Body of pancreas (tissue), 4 donors: ENCODE data around the gene STPG3. TPM values are rescaled to one million over a fixed set of nuclear protein-coding genes. Genes with fewer than 3 reads are reported as not detected.

Experiments used
- ATAC-seq: fragments of 150-250 bp; one replicate; pipeline ENCODE4 v1.9.1; 2016
- DNase-seq, 4 donors: peaks; one replicate each; pipeline ENCODE4 v3.0.0-alpha.2; 2019
- H3K27ac ChIP-seq, 4 donors: fragments of 200-600 bp; sonication (generic); 1 replicate in 3 of 4; 2 replicates in 1 of 4; pipeline versions ENCODE4 v1.5.1 to v1.6.1; 2016 to 2019; ENCODE audit warnings: mild to moderate bottlenecking in 1 of 4, mixed read lengths in 1 of 4, moderate library complexity in 1 of 4
- H3K27me3 ChIP-seq, 2 donors: fragments of 200-600 bp; sonication (generic); one replicate each; pipeline ENCODE4 v1.6.0; 2016; ENCODE audit warnings: mild to moderate bottlenecking in 1 of 2
- H3K36me3 ChIP-seq, 2 donors: fragments of 200-600 bp; sonication (generic); replicated peaks in 1 of 2; 2 replicates each; pipeline ENCODE4 v1.5.1; 2016; ENCODE audit warnings: low read depth in 2 of 2; ENCODE audit not compliant: insufficient read depth in 1 of 2
- H3K4me1 ChIP-seq: fragments of 200-600 bp; sonication (generic); one replicate; pipeline ENCODE4 v1.6.0; 2016
- H3K4me3 ChIP-seq, 2 donors: fragments of 200-600 bp; sonication (generic); 1 replicate in 1 of 2; 2 replicates in 1 of 2; pipeline ENCODE4 v1.5.1; 2016 to 2019
- H3K9me3 ChIP-seq, 3 donors: fragments of 200-600 bp; sonication (generic); 1 replicate in 2 of 3; 2 replicates in 1 of 3; pipeline ENCODE4 v1.5.1; 2016
- POLR2A ChIP-seq, 3 donors: fragments of 450-650 bp; IDR thresholded peaks; one replicate each; pipeline ENCODE4 v1.6.1; 2016; ENCODE audit warnings: antibody characterized with exemption in 3 of 3, mild to moderate bottlenecking in 2 of 3
- WGBS, 2 donors: methylation state at CpG; one replicate each; pipeline ENCODE4 v1.1.5; 2017; 5-methylcytosine and 5-hydroxymethylcytosine counted together
- intact Hi-C: fragments of 100-400 bp; cut with DNase I; formaldehyde crosslinking; loops from one replicate; pipeline ENCODE4 v1.15.1; 2023
- total RNA-seq, 2 donors: library from RNA; depleted of rRNA; stranded (reverse); fragments of >200 nt; gene quantifications; one replicate each; pipeline ENCODE4 v1.1.0, GENCODE V29; 2016
- TF ChIP-seq, protein P1 (sequence below), 7 experiments: fragments of 450-650 bp in 4 of 7; fragments of 200-600 bp in 3 of 7; sonication (generic) in 3 of 7; IDR thresholded peaks; one replicate each; pipeline ENCODE4 v1.5.1; 2016 to 2019; ENCODE audit warnings: antibody characterized with exemption in 7 of 7

The STPG3 gene
- total RNA-seq, 2 donors from 2014 or later = not detected

DNA sequence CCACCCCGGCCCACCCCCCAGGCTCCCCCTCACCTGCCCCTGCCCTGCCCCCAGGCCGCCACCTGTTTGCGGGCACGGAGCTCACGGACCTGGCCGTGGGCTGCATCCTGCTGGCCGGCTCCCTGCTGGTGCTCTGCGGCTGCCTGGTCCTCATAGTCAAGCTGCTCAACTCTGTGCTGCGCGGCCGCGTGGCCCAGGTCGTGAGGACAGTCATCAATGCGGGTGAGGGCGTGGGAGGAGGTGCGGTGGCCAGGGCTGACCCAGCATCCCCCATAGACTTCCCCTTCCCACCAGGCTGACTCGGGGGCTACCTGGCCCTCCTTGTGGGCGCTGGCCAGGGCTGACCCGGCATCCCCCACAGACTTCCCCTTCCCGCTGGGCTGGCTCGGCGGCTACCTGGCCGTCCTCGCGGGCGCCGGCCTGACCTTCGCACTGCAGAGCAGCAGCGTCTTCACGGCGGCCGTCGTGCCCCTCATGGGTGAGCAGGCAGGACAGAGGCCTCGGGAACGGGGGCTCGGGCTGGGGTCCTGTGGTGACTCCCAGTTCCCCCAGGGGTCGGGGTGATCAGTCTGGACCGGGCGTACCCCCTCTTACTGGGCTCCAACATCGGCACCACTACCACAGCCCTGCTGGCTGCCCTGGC is 16.9 kb upstream of the STPG3 start:
- Histone ChIP-seq H3K36me3 (no peaks in the 10 kb centered on the region), H3K4me3 (no peak overlapping the region), H3K27me3 (peaks cover 0 to 26% of the 10 kb centered on the region in 2 donors), H3K27ac (no peak overlapping the region), H3K4me1 (peaks cover 35% of the 10 kb centered on the region), H3K9me3 (no peaks in the 10 kb centered on the region)
- intact Hi-C loops = loop anchor here (5.0 kb wide), 2 partner anchors 42 to 117 kb away; no protein-coding TSS in a partner anchor
- WGBS, 2 donors = 36% methylated on average over 21 of the region's 40 CpGs; no CpG with 5 or more reads in 1 of the 2 donors
- no peak for TF ChIP-seq POLR2A (IDR thresholded peaks at IDR 0.05)
- TF ChIP-seq, protein P1, sequence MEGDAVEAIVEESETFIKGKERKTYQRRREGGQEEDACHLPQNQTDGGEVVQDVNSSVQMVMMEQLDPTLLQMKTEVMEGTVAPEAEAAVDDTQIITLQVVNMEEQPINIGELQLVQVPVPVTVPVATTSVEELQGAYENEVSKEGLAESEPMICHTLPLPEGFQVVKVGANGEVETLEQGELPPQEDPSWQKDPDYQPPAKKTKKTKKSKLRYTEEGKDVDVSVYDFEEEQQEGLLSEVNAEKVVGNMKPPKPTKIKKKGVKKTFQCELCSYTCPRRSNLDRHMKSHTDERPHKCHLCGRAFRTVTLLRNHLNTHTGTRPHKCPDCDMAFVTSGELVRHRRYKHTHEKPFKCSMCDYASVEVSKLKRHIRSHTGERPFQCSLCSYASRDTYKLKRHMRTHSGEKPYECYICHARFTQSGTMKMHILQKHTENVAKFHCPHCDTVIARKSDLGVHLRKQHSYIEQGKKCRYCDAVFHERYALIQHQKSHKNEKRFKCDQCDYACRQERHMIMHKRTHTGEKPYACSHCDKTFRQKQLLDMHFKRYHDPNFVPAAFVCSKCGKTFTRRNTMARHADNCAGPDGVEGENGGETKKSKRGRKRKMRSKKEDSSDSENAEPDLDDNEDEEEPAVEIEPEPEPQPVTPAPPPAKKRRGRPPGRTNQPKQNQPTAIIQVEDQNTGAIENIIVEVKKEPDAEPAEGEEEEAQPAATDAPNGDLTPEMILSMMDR (IDR thresholded peaks at IDR 0.05) = no peak
- DNase-seq (no peak), ATAC-seq (no peak)

DNA sequence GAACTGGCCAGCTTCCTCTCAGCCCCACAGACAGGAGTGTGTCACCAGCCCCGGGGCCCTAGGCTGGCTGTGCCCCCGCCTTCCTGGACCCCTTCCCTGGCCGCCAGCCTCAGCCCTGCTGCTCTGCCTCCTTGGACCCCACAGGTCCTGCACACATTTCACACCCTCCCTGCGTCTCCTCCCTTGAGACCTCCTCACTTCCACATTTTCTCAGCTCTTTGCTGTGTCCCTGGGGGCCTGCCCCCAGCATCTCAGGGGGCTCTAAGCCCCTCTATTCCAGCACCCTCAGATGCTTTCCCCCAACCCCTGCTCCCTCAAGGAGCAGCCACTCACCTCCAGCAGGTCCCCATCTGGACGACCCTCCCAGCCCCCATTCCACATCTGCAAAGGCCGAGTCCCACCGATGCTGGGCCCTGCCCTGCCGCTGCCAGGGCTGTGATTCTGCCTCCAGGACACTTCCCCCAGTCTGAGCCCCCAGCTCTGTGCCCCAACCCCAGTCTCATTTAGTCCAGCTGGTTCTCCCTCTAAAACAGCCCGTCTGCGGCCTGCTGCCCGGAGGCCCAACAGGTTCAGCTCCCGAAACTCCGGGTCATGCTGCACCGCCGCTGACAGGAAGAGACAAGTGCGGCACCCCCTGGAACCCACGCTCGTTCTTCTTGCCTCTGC is 16.2 kb upstream of the STPG3 start:
- H3K4me3 ChIP-seq = no peak overlapping the region
- TF ChIP-seq POLR2A (IDR thresholded peaks at IDR 0.05) = no peak
- TF ChIP-seq, protein P1 (IDR thresholded peaks at IDR 0.05) = no peak
- ATAC-seq = no peak
- 72 to 80% methylated on average over 17 of the region's 18 CpGs for WGBS, 2 donors
- H3K9me3 ChIP-seq = no peaks in the 10 kb centered on the region
- H3K27me3 ChIP-seq = peaks cover 0 to 25% of the 10 kb centered on the region in 2 donors
- H3K4me1 ChIP-seq = peaks cover 37% of the 10 kb centered on the region
- H3K36me3 ChIP-seq = no peaks in the 10 kb centered on the region
- intact Hi-C loops = loop anchor here (5.0 kb wide), 2 partner anchors 43 to 118 kb away; no protein-coding TSS in a partner anchor
- DNase-seq = no peak
- H3K27ac ChIP-seq = no peak overlapping the region

DNA sequence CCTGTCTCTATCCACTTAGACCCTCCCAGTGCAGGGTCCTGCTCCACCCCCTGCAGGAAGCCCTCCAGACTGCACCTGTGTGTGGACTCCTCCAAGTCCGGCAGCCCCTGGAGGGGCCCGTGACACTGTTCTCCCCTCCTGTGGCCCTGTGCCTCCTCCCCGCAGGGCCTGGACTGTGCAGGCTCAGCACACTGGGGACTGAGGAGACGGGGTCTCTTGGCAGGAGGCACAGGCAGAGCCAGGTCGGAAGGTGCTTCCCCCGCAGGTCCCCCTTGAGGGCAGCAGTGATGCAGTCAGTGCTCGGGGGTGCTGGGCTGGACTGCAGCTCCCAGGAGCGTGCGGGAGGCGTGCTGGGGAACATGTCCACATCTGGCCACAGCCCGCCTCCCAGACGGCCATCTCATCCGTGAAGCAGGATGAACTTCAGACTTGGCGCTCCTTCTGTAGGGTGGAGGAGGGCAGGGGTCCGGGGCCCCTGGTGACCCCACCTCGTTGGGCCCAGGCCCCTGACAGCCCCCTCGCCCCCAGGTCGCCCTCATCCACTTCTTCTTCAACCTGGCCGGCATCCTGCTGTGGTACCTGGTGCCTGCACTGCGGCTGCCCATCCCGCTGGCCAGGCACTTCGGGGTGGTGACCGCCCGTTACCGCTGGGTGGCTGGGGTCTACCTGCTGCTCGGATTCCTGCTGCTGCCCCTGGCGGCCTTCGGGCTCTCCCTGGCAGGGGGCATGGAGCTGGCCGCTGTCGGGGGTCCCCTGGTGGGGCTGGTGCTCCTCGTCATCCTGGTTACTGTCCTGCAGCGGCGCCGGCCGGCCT is 15.5 kb upstream of the STPG3 start:
- DNase-seq (no peak), ATAC-seq (no peak)
- Histone ChIP-seq H3K36me3 (no peaks in the 10 kb centered on the region), H3K27ac (no peak overlapping the region), H3K27me3 (peaks cover 0 to 18% of the 10 kb centered on the region in 2 donors), H3K4me3 (no peak overlapping the region), H3K9me3 (no peaks in the 10 kb centered on the region), H3K4me1 (peaks cover 37% of the 10 kb centered on the region)
- intact Hi-C loops = no loop called here
- 64 to 68% methylated on average over 11 to 29 of the region's 35 CpGs for WGBS, 2 donors
- TF ChIP-seq POLR2A (IDR thresholded peaks at IDR 0.05) = no peak
- TF ChIP-seq, protein P1 (IDR thresholded peaks at IDR 0.05) = no peak

DNA sequence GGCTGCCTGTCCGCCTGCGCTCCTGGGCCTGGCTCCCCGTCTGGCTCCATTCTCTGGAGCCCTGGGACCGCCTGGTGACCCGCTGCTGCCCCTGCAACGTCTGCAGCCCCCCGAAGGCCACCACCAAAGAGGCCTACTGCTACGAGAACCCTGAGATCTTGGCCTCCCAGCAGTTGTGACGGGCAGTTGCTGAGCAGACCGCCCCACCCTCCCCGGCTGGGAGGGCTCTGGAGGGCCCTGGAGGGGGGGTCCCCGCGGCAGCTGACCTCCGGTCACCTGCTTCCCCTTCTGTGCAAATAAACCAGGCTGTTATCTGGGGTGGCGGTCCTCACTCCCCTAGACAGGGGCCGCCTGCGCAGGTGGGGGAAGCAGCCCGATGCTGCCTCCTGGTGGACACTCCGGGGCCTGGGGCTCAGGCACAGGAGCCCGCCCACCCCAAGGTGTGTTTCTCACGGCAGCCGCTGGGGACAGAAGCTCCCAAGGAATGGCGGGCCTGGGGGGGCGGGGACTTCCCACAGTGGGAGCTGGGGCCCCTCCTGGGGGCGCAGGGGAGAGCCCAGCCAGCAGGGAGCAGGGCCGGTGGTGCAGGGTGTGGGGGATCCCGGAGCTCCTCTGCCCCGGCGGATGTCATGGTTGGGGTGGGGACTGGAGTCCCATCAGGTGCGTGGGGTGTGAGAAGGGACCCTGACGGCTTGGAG is 14.7 kb upstream of the STPG3 start:
- no peak for TF ChIP-seq POLR2A (IDR thresholded peaks at IDR 0.05)
- TF ChIP-seq, protein P1 (IDR thresholded peaks at IDR 0.05) = peak; percentile 99 to 100 (median 100)
- H3K4me3 ChIP-seq = no peak overlapping the region
- intact Hi-C loops = no loop called here
- DNase-seq (peak; percentile 89 to 93 (median 91)), ATAC-seq (peak; percentile 37)
- H3K36me3 ChIP-seq = no peaks in the 10 kb centered on the region
- peak overlapping the region in 2 of 4 donors; percentile 4 to 36 for H3K27ac ChIP-seq
- H3K9me3 ChIP-seq = no peaks in the 10 kb centered on the region
- H3K4me1 ChIP-seq = peaks cover 37% of the 10 kb centered on the region
- WGBS, 2 donors = 14% methylated on average over 26 of the region's 31 CpGs; no CpG with 5 or more reads in 1 of the 2 donors
- H3K27me3 ChIP-seq = peaks cover 0 to 14% of the 10 kb centered on the region in 2 donors
